ENCODE measurements around the gene HIPK4.
"Not testable (repeated sequence)": the region's sequence is repeated elsewhere in the genome, so short reads cannot be mapped to it uniquely, and the experiment has no call there.

Gene HIPK4

DNA sequence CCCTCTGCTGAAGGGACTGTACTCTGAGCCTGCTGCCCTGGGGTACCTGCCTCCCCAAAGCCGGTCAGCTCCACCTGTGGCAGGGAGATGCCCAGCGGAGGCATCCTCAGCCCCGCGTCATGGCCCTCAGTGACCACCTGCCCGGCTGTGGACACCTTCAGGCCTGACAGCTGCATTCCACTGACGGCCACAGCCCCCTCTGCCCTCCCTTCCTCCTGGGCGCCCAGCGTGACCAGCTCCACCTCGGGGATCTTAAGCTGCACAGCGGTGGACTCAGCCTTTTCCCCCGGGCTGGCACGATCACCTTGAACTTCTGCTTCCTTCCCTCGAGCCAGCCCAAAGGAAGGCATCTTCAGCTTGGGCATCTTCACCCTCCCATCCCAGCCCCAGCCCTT, 4.8 kb upstream of the HIPK4 start:
- H3K4me3 ChIP-seq (ENCODE audit: low read depth, low read length) = no peak overlapping the region

- H3K4me3 ChIP-seq (ENCODE audit: low read depth, low read length) = no peak overlapping the region
Observed at GRCh38 chr19:40393894-40394815, 4.2 kb upstream of the HIPK4 start.

GRCh38 chr19:40392894-40393517, 3.0 kb upstream of the HIPK4 start:
- H3K4me3 ChIP-seq (ENCODE audit: low read depth, low read length) = no peak overlapping the region

DNA sequence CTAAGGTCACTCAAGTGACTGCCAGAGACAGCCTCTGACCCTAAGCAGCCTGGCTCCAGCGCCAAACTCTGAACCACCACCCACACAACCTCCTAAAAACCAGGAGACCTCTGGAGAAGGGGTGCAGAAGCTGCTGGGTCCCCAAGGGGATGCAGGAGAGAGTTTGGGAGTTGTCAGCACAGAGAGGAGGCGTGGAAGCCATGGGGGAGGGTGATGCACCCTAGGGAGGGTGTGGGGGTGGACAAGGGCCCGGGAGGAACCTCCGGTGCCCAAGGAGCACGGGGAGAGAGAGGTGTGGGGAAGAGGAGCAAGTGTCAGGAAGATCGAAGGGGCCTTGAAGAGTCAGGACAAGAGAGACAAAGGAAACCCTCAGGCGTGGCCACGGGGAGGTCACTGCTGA, 2.1 kb upstream of the HIPK4 start:
- no peak overlapping the region for H3K4me3 ChIP-seq (ENCODE audit: low read depth, low read length)

DNA sequence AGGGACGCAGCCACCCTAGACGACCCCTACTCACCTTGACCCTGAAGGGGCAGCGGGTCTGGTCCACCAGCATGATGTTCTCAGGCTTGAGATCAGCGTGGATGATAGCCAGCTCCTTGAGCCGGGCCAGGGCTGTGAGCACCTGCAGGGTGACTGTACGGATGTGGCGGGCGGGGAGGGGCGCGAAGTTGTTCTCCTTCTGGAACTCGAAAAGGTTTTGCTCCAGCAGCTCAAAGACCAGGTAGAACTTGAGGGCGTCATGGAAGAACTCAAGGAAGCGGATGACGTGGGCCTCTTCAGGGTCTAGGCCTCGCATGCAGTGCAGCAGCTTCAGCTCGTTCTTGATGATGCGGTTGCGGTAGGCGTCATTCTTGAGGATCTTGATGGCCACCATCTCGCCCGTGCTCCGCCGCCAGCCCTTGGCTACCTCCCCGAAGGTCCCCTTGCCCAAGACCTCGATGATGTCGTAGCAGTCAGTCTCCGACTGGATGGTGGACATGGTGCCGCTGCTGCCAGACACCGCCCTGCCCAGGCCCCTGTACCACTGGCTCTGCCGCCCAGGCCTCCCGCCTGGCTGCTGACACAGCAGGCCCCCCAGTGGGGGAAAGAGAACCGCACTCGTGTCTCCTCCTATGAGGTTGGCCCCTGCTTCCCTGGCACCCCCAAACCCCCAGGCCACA, 437 bp downstream of the HIPK4 start:
- no peak overlapping the region for H3K4me3 ChIP-seq (ENCODE audit: low read depth, low read length)

DNA sequence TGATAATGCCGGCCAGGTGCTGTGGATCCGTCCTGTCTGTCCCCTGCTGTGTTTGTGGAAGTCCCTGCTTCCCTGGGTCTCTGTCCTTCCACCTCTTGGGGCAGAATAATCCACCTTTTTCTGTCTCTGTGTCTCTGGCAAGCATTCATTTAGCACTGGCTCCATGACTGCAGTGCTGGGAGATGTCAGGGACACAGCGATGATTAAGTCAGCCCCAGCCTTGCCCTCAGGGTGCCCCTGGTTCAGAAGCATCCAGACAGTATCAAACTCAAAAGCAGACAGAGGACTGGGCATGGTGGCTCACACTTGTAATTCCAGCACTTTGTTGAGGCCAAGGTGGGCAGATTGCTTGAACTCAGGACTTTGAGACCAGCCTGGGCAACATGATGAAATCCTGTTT, 1.5 kb downstream of the HIPK4 start:
- no peak overlapping the region for H3K4me3 ChIP-seq (ENCODE audit: low read depth, low read length)

DNA sequence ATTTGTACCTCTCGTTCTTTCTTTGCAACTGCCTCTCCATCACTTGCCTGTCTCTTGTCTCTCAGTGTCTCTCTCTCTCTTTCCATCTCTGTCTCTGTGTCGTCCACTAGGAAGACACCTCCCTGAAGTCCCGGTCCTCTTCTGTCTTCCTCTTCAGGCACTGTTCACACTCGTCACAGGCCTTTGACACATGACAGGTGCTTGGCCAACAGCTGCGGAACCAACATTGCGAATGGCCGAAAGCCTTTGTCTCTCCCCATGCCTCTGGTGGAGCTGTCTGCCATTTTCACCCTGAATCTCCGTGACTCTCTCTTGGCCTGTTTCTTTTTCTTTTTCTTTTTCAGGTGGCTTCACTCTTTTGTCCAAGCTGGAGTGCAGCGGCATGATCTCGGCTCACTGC, 2.8 kb downstream of the HIPK4 start:
- no peak overlapping the region for H3K4me3 ChIP-seq (ENCODE audit: low read depth, low read length)

GRCh38 chr19:40383668-40384248, 6.2 kb downstream of the HIPK4 start:
- H3K4me3 ChIP-seq (ENCODE audit: low read depth, low read length) = no peak overlapping the region

- no peak overlapping the region for H3K4me3 ChIP-seq (ENCODE audit: low read depth, low read length)
Observed at GRCh38 chr19:40381321-40381720, 8.7 kb downstream of the HIPK4 start.

DNA sequence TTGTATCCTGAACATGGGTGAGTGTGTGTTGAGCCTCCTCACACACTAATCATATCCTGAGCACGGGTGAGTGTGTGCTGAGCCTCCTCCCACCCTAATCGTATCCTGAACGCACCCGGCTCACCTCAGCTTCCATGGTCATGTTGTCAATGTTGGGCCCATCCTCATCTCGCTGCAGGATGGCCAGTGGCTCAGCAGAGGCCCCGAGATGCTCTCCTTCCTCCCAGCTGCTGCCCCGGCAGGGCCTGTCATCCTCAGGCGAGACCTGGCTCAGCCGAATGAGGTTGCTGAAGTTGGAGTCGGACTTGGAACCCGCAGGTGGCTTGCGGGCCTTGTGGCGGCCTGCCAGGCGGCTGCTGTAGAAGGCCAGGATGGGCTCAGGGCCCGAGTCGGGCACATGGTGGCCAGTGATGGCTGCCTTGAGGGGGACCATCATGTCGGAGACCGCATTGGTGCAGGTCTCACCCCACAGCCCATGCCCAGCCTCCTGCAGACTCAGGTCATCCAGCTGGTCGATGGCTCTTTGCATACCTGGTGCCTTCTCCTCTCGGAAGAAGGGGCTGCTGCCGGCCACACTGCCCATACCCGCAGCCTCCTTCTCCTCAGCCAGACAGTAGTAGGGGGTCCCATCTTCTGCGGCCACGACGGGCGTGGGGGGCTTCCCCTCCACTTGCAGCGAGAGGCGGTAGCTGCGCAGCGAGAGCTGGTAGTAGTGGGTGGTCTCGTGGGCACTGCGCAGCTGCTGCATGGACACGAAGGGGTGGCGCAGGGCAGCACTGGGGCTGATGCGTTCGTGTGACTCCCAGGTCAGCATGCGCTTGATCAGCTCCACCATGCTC, 9.6 kb downstream of the HIPK4 start:
- no peak overlapping the region for H3K4me3 ChIP-seq (ENCODE audit: low read depth, low read length)

DNA sequence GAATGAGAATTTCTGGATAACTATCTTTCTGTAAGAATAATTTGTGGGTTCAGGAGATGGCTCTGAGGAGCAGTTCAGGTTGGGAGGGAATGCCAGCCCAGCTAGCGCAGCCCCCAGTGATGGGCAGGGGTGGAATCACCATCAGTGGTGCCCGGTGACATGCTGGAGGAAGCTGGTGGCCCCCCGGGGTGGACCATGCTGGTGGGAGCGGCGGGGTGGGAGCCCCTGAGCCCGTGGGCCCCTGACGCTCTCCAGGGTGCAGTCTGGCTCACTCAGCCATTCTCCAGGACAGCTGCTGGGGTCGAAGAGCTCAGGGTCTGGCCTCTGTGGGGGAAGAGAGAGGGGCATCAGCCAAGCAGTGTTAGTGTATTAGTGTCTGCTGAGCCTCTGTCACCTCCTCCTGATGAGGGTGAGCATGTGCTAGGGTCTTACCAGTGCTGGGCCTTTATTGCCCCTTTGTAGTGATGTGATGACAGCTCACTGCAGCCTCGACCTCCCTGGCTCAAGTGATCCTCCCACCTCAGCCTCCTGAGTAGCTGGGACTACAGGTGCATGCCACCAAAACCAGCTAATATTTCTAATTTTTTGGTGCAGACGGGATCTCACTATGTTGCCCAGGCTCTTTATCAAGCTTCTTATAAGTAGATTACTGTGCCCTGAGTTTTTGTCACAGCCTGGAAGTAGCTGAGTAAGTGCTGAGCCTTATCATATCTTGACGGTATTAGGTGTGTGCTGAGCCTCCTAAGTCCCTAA, 10.4 kb downstream of the HIPK4 start:
- no peak overlapping the region for H3K4me3 ChIP-seq (ENCODE audit: low read depth, low read length)

- no peak overlapping the region for H3K4me3 ChIP-seq (ENCODE audit: low read depth, low read length)
Observed at GRCh38 chr19:40378509-40378908, 11.5 kb downstream of the HIPK4 start.

- no peak overlapping the region for H3K4me3 ChIP-seq (ENCODE audit: low read depth, low read length)
Observed at GRCh38 chr19:40377876-40378385, 12.1 kb downstream of the HIPK4 start.

- H3K4me3 ChIP-seq (ENCODE audit: low read depth, low read length) = no peak overlapping the region
Observed at GRCh38 chr19:40376286-40376862, 13.6 kb downstream of the HIPK4 start.

- H3K4me3 ChIP-seq (ENCODE audit: low read depth, low read length) = no peak overlapping the region
Observed at GRCh38 chr19:40374084-40374483, 15.9 kb downstream of the HIPK4 start.

GRCh38 chr19:40371802-40372122, 18.2 kb downstream of the HIPK4 start:
- no peak overlapping the region for H3K4me3 ChIP-seq (ENCODE audit: low read depth, low read length)

DNA sequence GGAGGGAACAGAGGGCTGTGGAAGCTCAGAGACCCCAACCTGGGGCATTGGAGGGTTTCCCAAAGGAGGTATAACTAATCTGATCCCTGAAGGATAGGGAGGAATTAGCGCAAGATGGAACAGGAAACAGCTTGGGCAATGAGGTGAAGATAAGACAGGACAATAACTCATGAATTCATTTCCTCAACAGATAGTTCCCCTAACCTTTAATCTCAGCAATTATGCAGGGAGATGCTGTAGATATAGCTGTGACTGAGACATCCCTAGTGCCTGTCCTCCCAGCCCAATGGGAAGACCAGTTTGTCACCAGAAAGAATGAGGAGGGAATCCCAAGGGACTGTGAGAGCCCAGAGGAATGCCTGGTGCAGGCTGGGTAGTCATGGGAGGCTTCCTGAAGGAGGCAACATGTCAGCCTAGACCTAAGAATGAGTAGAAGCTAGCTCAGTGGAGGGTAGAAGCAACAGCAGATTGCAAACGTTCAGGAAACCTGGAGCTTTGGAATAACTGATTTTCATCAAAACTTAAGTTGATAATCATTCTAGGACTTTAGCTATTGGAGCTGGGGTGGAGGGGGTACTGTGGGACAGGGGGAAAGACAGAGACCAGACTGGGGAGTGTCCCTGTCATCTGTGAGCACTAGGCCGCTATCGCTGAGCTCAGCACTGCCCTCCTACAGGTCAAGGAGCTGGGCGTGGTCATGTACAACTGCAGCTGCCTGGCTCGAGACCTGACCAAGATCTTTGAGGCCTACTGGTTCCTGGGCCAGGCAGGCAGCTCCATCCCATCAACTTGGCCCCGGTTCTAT, 18.8 kb downstream of the HIPK4 start:
- H3K4me3 ChIP-seq (ENCODE audit: low read depth, low read length) = no peak overlapping the region

DNA sequence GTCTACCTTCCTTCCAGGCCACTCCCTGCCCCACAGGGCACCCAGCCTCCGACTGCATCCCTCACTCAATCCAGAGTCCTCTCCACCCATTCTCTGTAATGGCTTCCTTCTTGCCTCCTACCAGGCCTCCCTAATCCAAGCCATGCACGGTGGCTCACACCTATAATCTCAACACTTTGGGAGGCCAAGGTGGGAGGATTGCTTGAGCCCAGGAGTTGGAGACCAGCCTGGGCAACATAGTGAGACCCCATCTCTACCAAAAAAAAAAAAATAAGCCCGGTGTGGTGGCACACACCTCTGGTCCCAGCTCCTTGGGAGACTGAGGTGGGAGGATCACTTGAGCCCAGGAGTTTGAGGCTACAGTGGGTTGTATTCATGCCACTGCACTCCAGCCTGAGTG, 19.7 kb downstream of the HIPK4 start:
- not testable (repeated sequence) for H3K4me3 ChIP-seq (ENCODE audit: low read depth, low read length)

- H3K4me3 ChIP-seq (ENCODE audit: low read depth, low read length) = no peak overlapping the region
Observed at GRCh38 chr19:40369797-40370196, 20.2 kb downstream of the HIPK4 start.

All from iPS-11a (cell line).